Left ventricle myocardium inferior (tissue), 1 donor: ENCODE results near the gene LEMD1. TPM values are rescaled to one million over a fixed set of nuclear protein-coding genes. Genes with fewer than 3 reads are reported as not detected.
"Not testable (repeated sequence)": the region's sequence is repeated elsewhere in the genome, so short reads cannot be mapped to it uniquely, and the experiment has no call there.

Source experiments
- DNase-seq: peaks from one replicate; pipeline ENCODE4 v3.0.0-alpha.2; 2020
- H3K27ac ChIP-seq: fragments of 200-600 bp; replicated peaks from 2 replicates; pipeline ENCODE4 v1.8.0; 2021
- H3K27me3 ChIP-seq: fragments of 200-600 bp; 2 replicates; pipeline ENCODE4 v1.8.0; 2021; ENCODE audit warnings: low read depth
- H3K36me3 ChIP-seq: fragments of 200-600 bp; 2 replicates; pipeline ENCODE4 v1.8.0; 2021
- H3K4me1 ChIP-seq: fragments of 200-600 bp; 2 replicates; pipeline ENCODE4 v1.8.0; 2021
- H3K4me3 ChIP-seq: fragments of 200-600 bp; 2 replicates; pipeline ENCODE4 v1.8.0; 2021; ENCODE audit warnings: mild to moderate bottlenecking, moderate library complexity
- H3K9me3 ChIP-seq: fragments of 200-600 bp; replicated peaks from 2 replicates; pipeline ENCODE4 v1.8.0; 2021
- intact Hi-C: fragments of 100-400 bp; cut with micrococcal nuclease; formaldehyde crosslinking; loops from one replicate; pipeline ENCODE4 v1.11.0; 2022
- total RNA-seq: library from RNA; stranded (reverse); fragmentation: NEBNext Ultra II Directional; extraction: Animal tissue kit (Norgen Biotek cat#: 25700); gene quantifications from one replicate; pipeline ENCODE4 v1.2.1, GENCODE V29; 2021
- TF ChIP-seq, protein P1 (sequence below): fragments of 200-600 bp; IDR thresholded peaks from 2 replicates; pipeline ENCODE4 v1.8.0; 2021; ENCODE audit warnings: antibody characterized with exemption, mild to moderate bottlenecking, borderline replicate concordance
- donor health status: DM: no; HTN: yes; CAD: no; lungs with severe emphysema.

The LEMD1 gene
- total RNA-seq, 1 donor from 2014 or later = not detected

DNA sequence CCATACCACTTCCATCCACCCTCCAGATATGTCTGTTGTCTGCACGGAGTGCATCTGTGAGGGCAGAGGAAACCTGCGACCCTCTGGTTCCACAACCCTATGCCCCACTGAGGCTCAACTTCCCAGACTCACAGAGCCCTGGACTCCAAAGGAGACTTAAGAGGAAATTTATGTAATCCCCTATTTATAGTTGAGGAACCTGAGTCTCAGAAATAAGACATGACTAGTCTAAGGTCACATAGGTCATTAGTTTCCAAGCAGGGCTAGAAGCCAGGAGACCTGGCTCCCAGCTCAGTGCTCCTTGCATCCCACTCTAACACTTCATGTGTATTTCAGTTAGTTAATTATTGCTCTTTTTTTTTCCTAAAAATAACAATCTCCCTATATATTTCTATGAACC is 15.7 kb upstream of the LEMD1 start:
- H3K4me3 ChIP-seq = no peak overlapping the region
- intact Hi-C loops = no loop called here
- H3K4me1 ChIP-seq = peaks cover 55% of the 10 kb centered on the region
- no peak overlapping the region for H3K27ac ChIP-seq
- TF ChIP-seq, protein P1, sequence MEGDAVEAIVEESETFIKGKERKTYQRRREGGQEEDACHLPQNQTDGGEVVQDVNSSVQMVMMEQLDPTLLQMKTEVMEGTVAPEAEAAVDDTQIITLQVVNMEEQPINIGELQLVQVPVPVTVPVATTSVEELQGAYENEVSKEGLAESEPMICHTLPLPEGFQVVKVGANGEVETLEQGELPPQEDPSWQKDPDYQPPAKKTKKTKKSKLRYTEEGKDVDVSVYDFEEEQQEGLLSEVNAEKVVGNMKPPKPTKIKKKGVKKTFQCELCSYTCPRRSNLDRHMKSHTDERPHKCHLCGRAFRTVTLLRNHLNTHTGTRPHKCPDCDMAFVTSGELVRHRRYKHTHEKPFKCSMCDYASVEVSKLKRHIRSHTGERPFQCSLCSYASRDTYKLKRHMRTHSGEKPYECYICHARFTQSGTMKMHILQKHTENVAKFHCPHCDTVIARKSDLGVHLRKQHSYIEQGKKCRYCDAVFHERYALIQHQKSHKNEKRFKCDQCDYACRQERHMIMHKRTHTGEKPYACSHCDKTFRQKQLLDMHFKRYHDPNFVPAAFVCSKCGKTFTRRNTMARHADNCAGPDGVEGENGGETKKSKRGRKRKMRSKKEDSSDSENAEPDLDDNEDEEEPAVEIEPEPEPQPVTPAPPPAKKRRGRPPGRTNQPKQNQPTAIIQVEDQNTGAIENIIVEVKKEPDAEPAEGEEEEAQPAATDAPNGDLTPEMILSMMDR = no peak
- no peak for DNase-seq
- no peaks in the 10 kb centered on the region for H3K9me3 ChIP-seq
- no peaks in the 10 kb centered on the region for H3K27me3 ChIP-seq
- H3K36me3 ChIP-seq = no peaks in the 10 kb centered on the region

DNA sequence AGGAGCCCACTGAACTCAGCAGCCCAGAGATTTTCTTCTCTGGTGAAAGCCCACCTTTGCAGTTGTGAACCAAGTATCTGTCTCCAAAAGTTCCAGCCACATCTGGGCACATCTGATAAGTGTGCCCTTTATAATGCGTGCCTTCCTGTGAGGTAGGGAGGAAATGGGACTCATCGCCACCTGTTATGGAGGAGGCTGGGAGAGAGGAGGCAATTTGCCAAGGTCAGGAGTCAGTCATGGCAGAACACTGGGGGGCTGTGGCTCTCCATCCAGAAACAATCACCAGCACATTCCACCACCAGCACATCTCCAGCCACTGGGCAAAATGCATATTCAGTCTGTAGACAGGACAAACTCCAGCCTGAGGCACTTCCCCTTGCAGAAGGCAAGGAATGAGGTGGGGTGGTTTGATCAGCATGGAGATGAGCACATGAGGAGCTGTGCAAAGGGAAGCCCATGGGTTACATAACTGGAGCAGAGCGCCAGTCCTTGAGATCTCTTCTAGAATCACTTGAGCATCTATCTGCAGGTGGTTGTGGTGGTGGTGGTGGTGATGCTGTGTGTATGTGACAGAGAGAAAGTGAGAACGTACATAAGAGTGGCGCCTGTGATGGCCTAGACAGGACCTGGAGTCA is 15.0 kb upstream of the LEMD1 start:
- DNase-seq = no peak
- Histone ChIP-seq H3K36me3 (no peaks in the 10 kb centered on the region), H3K4me1 (peaks cover 52% of the 10 kb centered on the region), H3K27ac (no peak overlapping the region), H3K9me3 (no peaks in the 10 kb centered on the region), H3K4me3 (no peak overlapping the region), H3K27me3 (no peaks in the 10 kb centered on the region)
- intact Hi-C loops = no loop called here
- TF ChIP-seq, protein P1 = no peak

DNA sequence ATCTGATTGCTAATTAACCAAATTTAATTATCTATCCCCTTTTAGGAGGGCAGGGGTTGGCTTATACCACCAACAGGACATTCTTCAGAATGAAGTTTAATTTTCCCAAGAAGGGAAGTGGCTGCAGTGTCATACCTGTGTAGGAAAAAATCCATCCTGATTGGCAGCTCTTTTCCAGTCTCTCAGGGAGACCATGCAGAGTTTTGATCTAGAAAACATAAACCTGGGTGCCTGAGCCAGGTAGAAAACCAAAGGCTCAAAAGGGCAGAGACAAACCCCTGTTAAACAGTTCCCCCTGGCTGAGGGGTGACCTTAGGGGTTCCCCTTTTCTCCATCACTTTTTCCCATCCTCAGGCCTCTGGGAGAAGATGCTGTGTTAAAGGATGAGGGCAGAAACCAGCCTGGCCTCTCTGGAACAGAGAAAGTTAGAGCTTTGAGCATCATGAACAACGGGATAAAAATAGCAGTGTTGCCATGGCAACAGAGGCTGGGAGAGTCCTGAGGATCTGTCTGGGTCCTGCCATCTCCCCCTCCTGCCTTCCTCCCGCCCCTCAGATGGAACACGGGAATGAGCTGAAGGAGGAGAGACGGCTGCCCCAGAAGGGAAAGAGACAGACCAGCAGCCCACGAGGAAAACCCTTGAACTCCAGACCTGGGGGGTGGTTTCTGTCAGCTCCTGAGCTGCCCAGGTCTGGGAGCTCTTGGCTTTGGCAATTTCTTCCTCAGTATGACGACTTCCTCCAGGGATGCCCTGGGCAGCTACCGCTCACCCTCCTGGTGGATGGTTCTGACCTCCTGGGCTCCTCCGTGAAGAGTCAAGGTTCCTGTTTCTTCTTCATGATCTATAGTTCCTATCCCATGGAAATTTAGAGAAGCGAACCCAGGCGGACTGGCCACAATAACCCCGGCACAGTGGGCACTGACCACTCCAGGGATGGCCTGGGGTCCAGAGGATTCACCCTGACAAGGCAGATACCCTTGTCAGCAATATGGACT is 14.0 kb upstream of the LEMD1 start:
- no peak for DNase-seq
- Histone ChIP-seq H3K4me1 (peaks cover 45% of the 10 kb centered on the region), H3K9me3 (no peaks in the 10 kb centered on the region), H3K27me3 (no peaks in the 10 kb centered on the region), H3K4me3 (no peak overlapping the region), H3K36me3 (no peaks in the 10 kb centered on the region), H3K27ac (no peak overlapping the region)
- TF ChIP-seq, protein P1 = no peak
- intact Hi-C loops = no loop called here

DNA sequence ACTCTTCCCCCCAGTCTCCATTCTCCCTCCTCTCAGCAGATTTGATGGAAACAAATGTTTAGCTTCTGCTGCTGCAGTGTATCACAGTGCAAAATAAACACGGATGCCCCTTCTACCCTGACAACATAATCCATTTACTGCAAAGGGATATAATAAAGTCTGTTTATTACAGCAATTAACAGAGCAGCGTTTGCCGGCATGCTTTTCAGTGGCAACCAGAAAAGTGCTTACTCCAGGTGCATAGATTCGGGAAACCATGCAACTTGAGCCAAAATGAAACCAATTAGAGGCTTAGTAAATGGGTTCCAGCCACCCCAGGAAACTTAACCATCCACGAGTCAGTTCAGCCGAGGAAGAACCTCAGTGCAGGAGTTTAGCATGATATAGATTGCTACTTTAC is 12.9 kb upstream of the LEMD1 start:
- Histone ChIP-seq H3K27me3 (no peaks in the 10 kb centered on the region), H3K36me3 (no peaks in the 10 kb centered on the region), H3K9me3 (no peaks in the 10 kb centered on the region), H3K4me1 (peaks cover 39% of the 10 kb centered on the region), H3K27ac (no peak overlapping the region), H3K4me3 (no peak overlapping the region)
- no peak for DNase-seq
- intact Hi-C loops = no loop called here
- TF ChIP-seq, protein P1 = no peak

DNA sequence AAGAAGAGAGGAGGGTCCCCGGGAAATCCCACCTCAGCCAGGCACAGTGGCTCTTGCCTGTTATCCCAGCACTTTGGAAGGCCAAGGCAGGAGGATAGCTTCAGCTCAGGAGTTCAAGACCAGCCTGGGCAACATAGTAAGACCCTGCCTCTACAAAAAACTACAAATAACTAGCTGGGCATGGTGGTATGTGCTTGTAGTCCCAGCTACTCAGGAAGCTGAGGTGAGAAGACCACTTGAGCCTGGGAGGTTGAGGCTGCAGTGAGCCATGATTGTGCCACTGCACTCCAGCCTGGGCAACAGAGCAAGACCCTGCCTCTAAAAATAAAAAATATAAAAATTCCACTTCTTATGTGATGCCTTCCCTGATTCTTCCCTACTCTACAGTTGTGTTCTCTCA is 10.8 kb upstream of the LEMD1 start:
- DNase-seq, intact Hi-C loops, H3K27ac ChIP-seq, H3K36me3 ChIP-seq, H3K4me3 ChIP-seq, H3K27me3 ChIP-seq, H3K9me3 ChIP-seq: not testable (repeated sequence)
- H3K4me1 ChIP-seq = peaks cover 22% of the 10 kb centered on the region

DNA sequence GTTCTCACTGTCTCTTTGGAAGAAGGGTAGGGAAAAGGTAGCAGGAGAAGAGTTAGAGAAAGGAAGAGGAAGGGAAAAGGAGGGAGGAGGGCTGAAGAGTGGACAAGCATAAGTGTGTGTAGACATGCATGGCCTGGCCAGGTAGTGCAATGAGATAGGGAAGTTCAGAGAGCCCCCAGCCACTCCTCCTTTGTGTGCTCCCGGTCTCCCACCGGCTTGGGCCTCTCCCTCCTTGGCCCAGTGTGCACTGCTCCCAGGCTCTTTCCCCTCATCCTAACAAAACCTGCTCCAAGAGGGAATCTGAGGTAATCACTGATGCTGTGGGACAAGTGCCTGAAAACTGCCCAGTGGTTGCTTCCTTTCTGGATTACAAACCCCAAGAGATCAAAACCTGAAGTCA is 10.3 kb upstream of the LEMD1 start:
- Histone ChIP-seq H3K4me1 (peaks cover 16% of the 10 kb centered on the region), H3K9me3 (no peaks in the 10 kb centered on the region), H3K27ac (no peak overlapping the region), H3K36me3 (no peaks in the 10 kb centered on the region), H3K4me3 (no peak overlapping the region), H3K27me3 (no peaks in the 10 kb centered on the region)
- TF ChIP-seq, protein P1 = no peak
- no peak for DNase-seq
- intact Hi-C loops = no loop called here
